Measurements from ENCODE around the gene MAP3K5. TPM values are rescaled to one million over a fixed set of nuclear protein-coding genes. Genes with fewer than 3 reads are reported as not detected.
A peak's percentile ranks its signal among the peaks of the same experiment; 100 is the strongest.
"Not testable (repeated sequence)": the region's sequence is repeated elsewhere in the genome, so short reads cannot be mapped to it uniquely, and the experiment has no call there.

The MAP3K5 gene
- total RNA-seq, 3 donors from 2014 or later (not counting 1 experiment from before 2014, with no cell fraction given) = 19.7 to 36.7 (median 35.4) TPM

DNA sequence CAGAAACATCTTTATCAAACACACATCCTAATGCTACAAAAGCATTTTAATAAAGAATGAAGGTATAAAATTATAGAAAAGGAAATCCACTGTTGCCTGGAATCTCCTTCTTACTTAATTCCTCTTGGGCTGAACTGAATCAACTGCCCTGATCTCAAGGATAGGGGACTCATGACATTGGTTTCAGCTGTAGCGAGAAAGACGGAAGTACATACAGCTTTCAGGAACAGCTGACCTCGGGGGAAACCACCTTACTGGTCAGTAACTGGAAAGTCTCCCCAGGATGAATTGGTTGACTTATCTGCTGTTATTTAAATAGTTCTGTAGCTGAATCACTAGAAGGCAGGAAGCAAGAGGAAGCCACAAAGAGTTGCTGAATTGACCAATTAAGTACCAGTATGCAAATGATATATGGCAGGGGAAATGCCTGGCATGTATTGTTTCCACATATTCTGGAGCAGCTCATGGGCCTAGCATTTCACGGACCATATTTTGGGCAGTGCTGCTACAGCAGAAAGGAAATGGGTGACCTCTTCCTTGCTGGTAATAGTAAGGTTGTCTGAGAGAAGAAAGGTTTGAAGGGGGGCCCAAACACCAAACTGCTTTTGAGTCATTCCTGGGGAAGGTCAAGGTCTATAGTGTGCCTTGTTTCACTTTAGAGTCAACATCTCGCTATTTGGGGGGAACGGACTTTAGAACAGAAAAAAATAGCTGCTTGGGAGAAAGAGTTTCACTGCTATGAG lies 198.4 kb downstream of the MAP3K5 start:
- H3K36me3 ChIP-seq (ENCODE audit: control insufficient read depth, insufficient read depth, low read length) = peaks cover 43% of the 10 kb centered on the region
- DNase-seq (peak; percentile 20 to 71), ATAC-seq (peak; percentile 92 to 95 (median 93))
- no peaks in the 10 kb centered on the region for H3K9me3 ChIP-seq (ENCODE audit: control insufficient read depth, insufficient read depth, low read length)
- 11% methylated on average over 6 of the region's 6 CpGs for WGBS (ENCODE audit: insufficient coverage)
- Mint-ChIP-seq H3K4me1 (peaks cover 20 to 23% of the 10 kb centered on the region in 2 donors), H3K36me3 (peaks cover 31% of the 10 kb centered on the region), H3K27me3 (ENCODE audit: low read depth in 2 of 2) (no peaks in the 10 kb centered on the region), H3K27ac (peak overlapping the region; percentile 92 to 94), H3K4me3 (peak overlapping the region; percentile 86), H3K9me3 (no peaks in the 10 kb centered on the region)
- TF ChIP-seq, protein P1, sequence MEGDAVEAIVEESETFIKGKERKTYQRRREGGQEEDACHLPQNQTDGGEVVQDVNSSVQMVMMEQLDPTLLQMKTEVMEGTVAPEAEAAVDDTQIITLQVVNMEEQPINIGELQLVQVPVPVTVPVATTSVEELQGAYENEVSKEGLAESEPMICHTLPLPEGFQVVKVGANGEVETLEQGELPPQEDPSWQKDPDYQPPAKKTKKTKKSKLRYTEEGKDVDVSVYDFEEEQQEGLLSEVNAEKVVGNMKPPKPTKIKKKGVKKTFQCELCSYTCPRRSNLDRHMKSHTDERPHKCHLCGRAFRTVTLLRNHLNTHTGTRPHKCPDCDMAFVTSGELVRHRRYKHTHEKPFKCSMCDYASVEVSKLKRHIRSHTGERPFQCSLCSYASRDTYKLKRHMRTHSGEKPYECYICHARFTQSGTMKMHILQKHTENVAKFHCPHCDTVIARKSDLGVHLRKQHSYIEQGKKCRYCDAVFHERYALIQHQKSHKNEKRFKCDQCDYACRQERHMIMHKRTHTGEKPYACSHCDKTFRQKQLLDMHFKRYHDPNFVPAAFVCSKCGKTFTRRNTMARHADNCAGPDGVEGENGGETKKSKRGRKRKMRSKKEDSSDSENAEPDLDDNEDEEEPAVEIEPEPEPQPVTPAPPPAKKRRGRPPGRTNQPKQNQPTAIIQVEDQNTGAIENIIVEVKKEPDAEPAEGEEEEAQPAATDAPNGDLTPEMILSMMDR (IDR thresholded peaks at IDR 0.05) = no peak
- intact Hi-C loops (cut with micrococcal nuclease) = no loop called here
- peaks cover 12% of the 10 kb centered on the region for H3K4me1 ChIP-seq (ENCODE audit: control insufficient read depth, insufficient read depth, low read length)
- H3K4me3 ChIP-seq (ENCODE audit: low read length) = no peak overlapping the region
- H3K27me3 ChIP-seq (ENCODE audit: control insufficient read depth, insufficient read depth, low read length) = no peaks in the 10 kb centered on the region
- peak overlapping the region; percentile 70 for H3K27ac ChIP-seq (ENCODE audit: low read length)

DNA sequence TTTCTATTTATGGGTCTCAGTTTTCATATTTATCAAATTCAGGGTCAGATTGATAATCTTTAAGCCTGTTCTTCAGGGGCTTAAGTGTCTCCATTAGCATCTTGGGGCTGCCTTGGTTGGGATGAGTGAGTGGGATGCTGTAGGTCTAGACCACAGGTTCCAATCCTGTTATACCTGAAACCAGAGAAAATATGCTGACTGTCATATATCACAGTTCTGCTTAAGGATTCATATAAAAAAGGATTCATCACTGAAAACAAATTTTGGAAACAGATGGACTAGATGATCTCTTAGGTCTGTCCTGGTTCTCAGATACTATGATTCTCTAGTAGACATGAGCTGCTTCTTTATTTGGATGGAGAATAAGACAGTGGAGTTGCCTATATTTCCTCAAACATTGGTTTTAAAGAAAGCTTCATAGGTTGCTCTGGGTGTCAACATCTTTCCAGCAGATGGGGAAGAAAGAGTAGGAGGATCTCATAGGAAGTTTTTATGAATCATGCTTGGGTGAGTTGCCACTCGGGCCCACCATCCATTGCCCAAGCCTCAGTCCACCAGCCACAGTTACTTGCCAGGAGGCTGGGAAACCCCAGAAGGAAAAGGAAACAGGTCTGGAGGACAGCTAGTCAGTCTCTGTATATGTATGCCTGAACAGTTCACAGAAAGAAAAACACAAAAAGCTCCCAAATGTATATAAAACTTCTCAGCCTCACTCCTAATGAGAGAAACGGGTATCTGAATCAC lies 199.2 kb downstream of the MAP3K5 start:
- ATAC-seq (no peak), DNase-seq (peak in 1 of 2 donors; percentile 10)
- H3K9me3 ChIP-seq (ENCODE audit: control insufficient read depth, insufficient read depth, low read length) = no peaks in the 10 kb centered on the region
- WGBS (ENCODE audit: insufficient coverage) = 50% methylated on average over 1 of the region's 2 CpGs
- no peak overlapping the region for H3K4me3 ChIP-seq (ENCODE audit: low read length)
- intact Hi-C loops (cut with micrococcal nuclease) = no loop called here
- TF ChIP-seq, protein P1 (IDR thresholded peaks at IDR 0.05) = no peak
- peaks cover 12% of the 10 kb centered on the region for H3K4me1 ChIP-seq (ENCODE audit: control insufficient read depth, insufficient read depth, low read length)
- Mint-ChIP-seq H3K36me3 (peaks cover 37% of the 10 kb centered on the region), H3K4me1 (peaks cover 19 to 20% of the 10 kb centered on the region in 2 donors), H3K27me3 (ENCODE audit: low read depth in 2 of 2) (no peaks in the 10 kb centered on the region), H3K27ac (peak overlapping the region; percentile 92 to 94), H3K9me3 (no peaks in the 10 kb centered on the region), H3K4me3 (peak overlapping the region; percentile 86)
- peaks cover 47% of the 10 kb centered on the region for H3K36me3 ChIP-seq (ENCODE audit: control insufficient read depth, insufficient read depth, low read length)
- H3K27ac ChIP-seq (ENCODE audit: low read length) = peak overlapping the region; percentile 70
- no peaks in the 10 kb centered on the region for H3K27me3 ChIP-seq (ENCODE audit: control insufficient read depth, insufficient read depth, low read length)

DNA sequence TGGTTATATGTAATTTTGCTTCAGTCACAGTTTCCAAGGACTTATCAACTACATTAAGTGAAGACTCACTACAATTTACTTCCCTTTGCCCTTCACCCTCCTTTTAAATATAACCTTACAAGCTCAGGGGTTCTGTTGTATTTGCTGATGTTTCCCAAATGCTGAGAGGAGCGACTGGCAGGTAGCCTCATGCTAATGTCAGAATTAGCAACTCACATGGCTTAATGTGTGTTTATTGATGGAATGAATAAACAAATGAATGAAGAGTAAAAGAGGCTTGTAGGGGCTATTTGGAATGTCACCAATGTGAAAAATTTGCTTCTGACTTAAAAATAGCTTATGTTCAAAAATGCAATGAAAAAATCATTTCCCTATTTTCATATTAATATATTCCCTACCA lies 200.7 kb downstream of the MAP3K5 start:
- Histone ChIP-seq H3K4me1 (ENCODE audit: control insufficient read depth, insufficient read depth, low read length) (peaks cover 12% of the 10 kb centered on the region), H3K36me3 (ENCODE audit: control insufficient read depth, insufficient read depth, low read length) (peaks cover 52% of the 10 kb centered on the region), H3K4me3 (ENCODE audit: low read length) (no peak overlapping the region), H3K27me3 (ENCODE audit: control insufficient read depth, insufficient read depth, low read length) (no peaks in the 10 kb centered on the region), H3K27ac (ENCODE audit: low read length) (no peak overlapping the region), H3K9me3 (ENCODE audit: control insufficient read depth, insufficient read depth, low read length) (no peaks in the 10 kb centered on the region)
- ATAC-seq (no peak), DNase-seq (no peak)
- H3K27ac Mint-ChIP-seq = no peak overlapping the region
- no peak overlapping the region for H3K4me3 Mint-ChIP-seq
- WGBS (ENCODE audit: insufficient coverage) = 100% methylated on average over 1 of the region's 1 CpG
- peaks cover 37% of the 10 kb centered on the region for H3K36me3 Mint-ChIP-seq
- TF ChIP-seq, protein P1 (IDR thresholded peaks at IDR 0.05) = no peak
- intact Hi-C loops (cut with micrococcal nuclease) = no loop called here
- no peaks in the 10 kb centered on the region for H3K9me3 Mint-ChIP-seq
- H3K4me1 Mint-ChIP-seq = peaks cover 17 to 20% of the 10 kb centered on the region in 2 donors
- H3K27me3 Mint-ChIP-seq (ENCODE audit: low read depth in 2 of 2) = no peaks in the 10 kb centered on the region

- H3K36me3 Mint-ChIP-seq = peaks cover 37% of the 10 kb centered on the region
- H3K4me1 ChIP-seq (ENCODE audit: control insufficient read depth, insufficient read depth, low read length) = peaks cover 12% of the 10 kb centered on the region
- H3K9me3 ChIP-seq (ENCODE audit: control insufficient read depth, insufficient read depth, low read length); H3K27ac ChIP-seq (ENCODE audit: low read length); intact Hi-C loops (cut with micrococcal nuclease); H3K4me3 ChIP-seq (ENCODE audit: low read length); DNase-seq; H3K9me3 Mint-ChIP-seq; H3K27me3 Mint-ChIP-seq (ENCODE audit: low read depth in 2 of 2); ATAC-seq; H3K27me3 ChIP-seq (ENCODE audit: control insufficient read depth, insufficient read depth, low read length); H3K4me3 Mint-ChIP-seq: not testable (repeated sequence)
- H3K27ac Mint-ChIP-seq = peak overlapping the region in 1 of 2 donors; percentile 35
- H3K4me1 Mint-ChIP-seq = peaks cover 17 to 20% of the 10 kb centered on the region in 2 donors
- H3K36me3 ChIP-seq (ENCODE audit: control insufficient read depth, insufficient read depth, low read length) = peaks cover 55% of the 10 kb centered on the region
- 92% methylated on average over 2 of the region's 2 CpGs for WGBS (ENCODE audit: insufficient coverage)
Observed at GRCh38 chr6:136590846-136591245, 201.4 kb downstream of the MAP3K5 start.

Data from natural killer cell (primary cell).